ENCODE results near the gene FCHSD1.
A peak's percentile ranks its signal among the peaks of the same experiment; 100 is the strongest.

The FCHSD1 gene

DNA sequence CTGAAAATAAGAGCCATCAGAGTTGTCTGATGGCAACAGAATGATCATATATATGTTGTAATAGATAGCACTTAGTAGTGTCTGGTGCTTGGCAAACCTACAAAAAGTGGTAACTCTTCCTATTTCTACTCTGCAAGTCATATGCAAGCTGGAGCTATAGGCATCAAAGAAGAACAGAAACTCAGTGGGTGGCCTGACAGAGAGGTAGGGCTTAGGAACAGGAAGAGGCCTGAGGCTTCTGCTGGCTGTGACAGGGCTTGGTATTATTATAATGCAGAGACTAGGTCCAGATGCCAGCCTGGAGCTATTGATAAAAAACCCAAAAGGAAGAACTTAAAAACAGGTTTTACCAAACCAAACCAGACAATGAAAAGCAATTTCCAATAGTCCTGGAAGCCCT lies 28.0 kb downstream of the FCHSD1 start:
- no peak overlapping the region for H3K4me3 ChIP-seq (replicated peaks in 1 of 2; ENCODE audit: low read depth in 2 of 2, low read length in 2 of 2)
- no peak for TF ChIP-seq CTCF (IDR thresholded peaks at IDR 0.05; ENCODE audit: low read depth, low read length)
- no peak for DNase-seq (ENCODE audit: low read depth in 2 of 2)

- peak; percentile 96 to 99 for DNase-seq (ENCODE audit: low read depth in 2 of 2)
- TF ChIP-seq CTCF (IDR thresholded peaks at IDR 0.05; ENCODE audit: low read depth, low read length): peak; percentile 82
- H3K4me3 ChIP-seq (replicated peaks in 1 of 2; ENCODE audit: low read depth in 2 of 2, low read length in 2 of 2): peak within 1 kb of the TSS; percentile 79 to 86
These were observed 32.2 kb downstream of the FCHSD1 start, which contains the start of gene DIAPH1 for GRCh38 chr5:141618804-141619554. Gene DIAPH1 (minus strand): TSS chr5:141619000. CDS start chr5:141618914, 86 bp downstream.

GRCh38 chr5:141618030-141618803 lies 33.0 kb downstream of the FCHSD1 start:
- peak overlapping the region; percentile 79 to 86 for H3K4me3 ChIP-seq (replicated peaks in 1 of 2; ENCODE audit: low read depth in 2 of 2, low read length in 2 of 2)
- DNase-seq (ENCODE audit: low read depth in 2 of 2): peak; percentile 42 to 44
- no peak for TF ChIP-seq CTCF (IDR thresholded peaks at IDR 0.05; ENCODE audit: low read depth, low read length)

DNA sequence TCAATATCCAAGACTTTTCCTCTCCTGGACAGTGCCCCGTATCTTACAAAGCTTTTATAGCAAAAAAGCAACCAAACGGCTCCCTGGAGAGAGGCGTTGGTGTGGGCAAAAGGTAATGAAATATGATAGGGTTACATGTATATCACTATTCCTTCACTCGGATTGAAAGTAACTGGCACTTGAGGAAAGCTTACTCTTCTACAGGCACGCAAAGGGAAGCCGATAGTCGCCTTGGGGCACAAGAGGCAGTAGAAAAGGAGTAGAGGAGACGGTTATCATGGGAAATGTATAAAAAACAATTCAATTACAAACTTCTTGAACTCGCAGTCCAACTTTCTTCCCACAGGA lies 33.6 kb downstream of the FCHSD1 start:
- no peak for TF ChIP-seq CTCF (IDR thresholded peaks at IDR 0.05; ENCODE audit: low read depth, low read length)
- H3K4me3 ChIP-seq (replicated peaks in 1 of 2; ENCODE audit: low read depth in 2 of 2, low read length in 2 of 2): peak overlapping the region; percentile 79 to 86
- DNase-seq (ENCODE audit: low read depth in 2 of 2): peak in 1 of 2 donors; percentile 28

GRCh38 chr5:141617128-141617527 lies 34.1 kb downstream of the FCHSD1 start:
- no peak for TF ChIP-seq CTCF (IDR thresholded peaks at IDR 0.05; ENCODE audit: low read depth, low read length)
- peak in 1 of 2 donors; percentile 25 for DNase-seq (ENCODE audit: low read depth in 2 of 2)
- peak overlapping the region; percentile 79 to 86 for H3K4me3 ChIP-seq (replicated peaks in 1 of 2; ENCODE audit: low read depth in 2 of 2, low read length in 2 of 2)

DNA sequence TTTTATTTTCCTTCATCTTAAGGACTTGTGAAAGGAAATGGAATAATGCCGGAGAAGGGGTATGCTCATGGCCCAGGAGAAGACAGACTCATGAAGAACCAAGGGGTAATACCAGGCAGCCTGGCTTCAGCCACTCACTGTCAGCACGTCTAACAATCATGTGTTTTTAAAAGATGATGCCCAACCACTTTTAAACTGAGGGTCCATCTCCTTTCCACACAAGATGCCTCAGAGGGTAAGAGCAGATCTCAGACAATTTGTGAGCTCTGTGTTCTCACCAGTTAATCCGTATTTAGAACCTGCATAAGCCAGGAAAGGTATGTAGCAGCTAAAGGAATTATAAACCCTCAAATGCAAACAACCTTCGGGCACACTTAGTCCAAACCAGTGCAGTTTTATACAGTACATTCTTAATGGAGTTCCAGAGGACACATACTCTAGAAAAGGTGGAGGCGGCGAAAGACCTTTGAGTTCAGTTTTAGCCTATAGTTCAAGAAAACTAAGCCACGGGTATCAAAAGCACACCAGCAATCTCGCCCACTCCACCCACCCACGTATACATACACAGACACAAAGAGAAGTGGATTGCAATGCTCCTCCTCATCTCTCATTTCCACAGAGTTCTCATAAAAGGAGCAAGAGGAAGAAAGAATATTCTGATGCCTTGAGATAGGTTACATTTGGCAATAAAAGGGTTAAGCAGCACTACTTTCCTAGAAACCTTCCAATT lies 35.1 kb downstream of the FCHSD1 start:
- no peak overlapping the region for H3K4me3 ChIP-seq (replicated peaks in 1 of 2; ENCODE audit: low read depth in 2 of 2, low read length in 2 of 2)
- TF ChIP-seq CTCF (IDR thresholded peaks at IDR 0.05; ENCODE audit: low read depth, low read length): no peak
- no peak for DNase-seq (ENCODE audit: low read depth in 2 of 2)

Measured in cardiac fibroblast (primary cell).